ENCODE results near the gene JMJD1C.

JMJD1C gene

DNA sequence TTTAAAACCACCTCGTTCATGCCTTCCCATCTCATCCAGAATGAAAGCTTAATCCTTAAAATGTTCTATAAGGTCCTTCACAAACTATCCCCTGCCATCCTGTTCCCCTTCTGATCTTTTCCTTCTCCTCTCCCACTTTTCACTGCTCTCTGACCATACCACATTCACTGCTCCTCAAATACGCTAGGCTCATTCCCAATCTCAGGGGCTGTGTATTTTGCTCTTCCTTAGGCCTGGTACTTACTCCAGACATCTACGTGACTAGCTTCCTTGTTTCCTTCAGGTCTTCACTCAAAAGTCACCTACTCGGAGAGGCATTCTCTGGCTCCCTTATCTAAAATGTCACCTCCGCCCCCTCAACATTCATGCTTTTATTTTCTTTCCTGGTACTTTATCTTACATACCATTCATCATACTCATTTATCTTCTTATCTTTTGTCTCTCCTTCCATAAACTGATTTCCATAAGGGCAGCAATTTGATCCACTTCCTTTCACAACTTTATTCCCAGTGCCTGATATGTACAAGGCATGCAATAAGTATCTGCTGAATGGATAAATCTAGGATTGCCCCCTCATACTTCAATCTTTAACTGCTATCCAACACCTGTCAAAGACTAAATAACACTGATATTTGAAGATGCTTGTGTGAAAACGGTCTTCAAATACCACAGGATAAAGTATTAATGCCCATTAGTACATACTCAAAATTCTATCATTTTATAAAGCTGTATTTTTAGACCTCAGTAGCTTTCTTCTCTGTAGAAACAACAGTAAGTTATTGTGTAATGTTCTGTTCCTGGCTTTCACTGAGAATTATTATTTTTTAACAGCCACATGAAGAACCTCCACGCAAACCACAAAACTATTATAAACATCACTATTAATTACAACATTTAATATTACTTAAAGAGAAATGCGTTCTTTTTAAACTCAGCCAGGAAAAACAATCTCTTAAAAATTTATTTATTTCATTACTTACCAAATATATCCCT lies 27.0 kb downstream of the JMJD1C start:
- DNase-seq (ENCODE audit: extremely low read depth, insufficient read length) = no peak
- Histone ChIP-seq H3K27me3 (replicated peaks; ENCODE audit: control insufficient read depth, insufficient read depth, low read length) (no peaks in the 10 kb centered on the region), H3K36me3 (ENCODE audit: control insufficient read depth, insufficient read depth, low read length) (no peaks in the 10 kb centered on the region), H3K4me3 (replicated peaks; ENCODE audit: low read depth, low read length) (no peak overlapping the region)
- TF ChIP-seq, protein P1, sequence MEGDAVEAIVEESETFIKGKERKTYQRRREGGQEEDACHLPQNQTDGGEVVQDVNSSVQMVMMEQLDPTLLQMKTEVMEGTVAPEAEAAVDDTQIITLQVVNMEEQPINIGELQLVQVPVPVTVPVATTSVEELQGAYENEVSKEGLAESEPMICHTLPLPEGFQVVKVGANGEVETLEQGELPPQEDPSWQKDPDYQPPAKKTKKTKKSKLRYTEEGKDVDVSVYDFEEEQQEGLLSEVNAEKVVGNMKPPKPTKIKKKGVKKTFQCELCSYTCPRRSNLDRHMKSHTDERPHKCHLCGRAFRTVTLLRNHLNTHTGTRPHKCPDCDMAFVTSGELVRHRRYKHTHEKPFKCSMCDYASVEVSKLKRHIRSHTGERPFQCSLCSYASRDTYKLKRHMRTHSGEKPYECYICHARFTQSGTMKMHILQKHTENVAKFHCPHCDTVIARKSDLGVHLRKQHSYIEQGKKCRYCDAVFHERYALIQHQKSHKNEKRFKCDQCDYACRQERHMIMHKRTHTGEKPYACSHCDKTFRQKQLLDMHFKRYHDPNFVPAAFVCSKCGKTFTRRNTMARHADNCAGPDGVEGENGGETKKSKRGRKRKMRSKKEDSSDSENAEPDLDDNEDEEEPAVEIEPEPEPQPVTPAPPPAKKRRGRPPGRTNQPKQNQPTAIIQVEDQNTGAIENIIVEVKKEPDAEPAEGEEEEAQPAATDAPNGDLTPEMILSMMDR (IDR thresholded peaks at IDR 0.05; ENCODE audit: insufficient read depth, low read length, poor library complexity, severe bottlenecking) = no peak

DNA sequence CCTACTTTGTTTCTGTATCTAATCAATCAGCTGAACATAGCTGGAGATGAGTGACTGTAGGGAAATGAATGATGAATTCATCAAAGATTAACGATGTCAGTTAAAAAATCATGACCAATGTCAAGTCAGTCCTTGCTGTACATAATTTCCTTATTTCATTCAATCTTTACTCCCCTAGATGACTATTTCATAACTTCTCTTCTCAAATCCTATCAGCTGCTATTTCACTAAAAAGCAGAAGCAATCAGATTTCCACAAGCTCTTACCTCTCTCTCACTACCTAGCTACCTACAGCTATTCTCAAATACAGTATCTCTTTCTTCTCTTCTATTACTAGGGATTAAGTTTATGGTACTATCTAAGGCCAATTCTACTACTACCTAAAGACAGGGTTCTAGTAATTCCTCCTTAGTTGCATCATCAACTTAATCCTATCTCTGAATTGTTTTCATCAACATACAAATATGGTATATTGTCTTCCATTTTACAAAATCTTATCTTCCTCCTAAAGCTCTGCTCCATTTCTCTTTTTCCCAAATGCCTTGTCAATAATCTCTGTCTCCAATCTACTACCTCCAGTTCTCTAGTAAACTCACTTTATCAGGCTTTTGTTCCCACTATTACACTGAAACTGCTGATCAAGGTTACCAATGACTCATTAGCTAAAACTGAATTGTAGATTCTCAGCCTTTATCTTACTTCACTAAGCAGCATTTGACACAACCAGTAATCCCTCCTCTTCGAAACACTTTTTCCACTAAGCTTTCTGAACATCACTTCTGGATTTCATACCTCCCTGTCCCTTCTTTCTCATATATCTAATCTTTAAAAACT lies 28.4 kb downstream of the JMJD1C start:
- TF ChIP-seq, protein P1 (IDR thresholded peaks at IDR 0.05; ENCODE audit: insufficient read depth, low read length, poor library complexity, severe bottlenecking) = no peak

DNA sequence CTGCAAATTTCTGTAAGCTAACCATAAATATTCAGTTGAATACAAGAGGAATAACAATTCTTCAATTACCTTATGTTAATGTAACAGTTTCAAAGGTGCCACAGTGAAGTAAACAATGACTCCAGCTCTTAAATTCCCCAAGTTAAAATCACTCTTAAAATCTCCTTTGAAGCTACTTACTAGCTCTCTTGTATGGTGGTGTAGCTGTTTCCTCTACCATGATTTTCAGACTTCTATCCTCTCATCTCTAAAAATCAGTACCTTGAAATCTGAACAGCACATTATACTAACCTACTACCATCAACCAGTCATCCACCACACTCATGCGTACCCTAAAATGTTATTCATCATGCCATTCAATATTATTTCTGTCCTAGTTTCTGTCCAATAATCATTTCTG lies 29.6 kb downstream of the JMJD1C start:
- Histone ChIP-seq H3K4me3 (replicated peaks; ENCODE audit: low read depth, low read length) (no peak overlapping the region), H3K36me3 (ENCODE audit: control insufficient read depth, insufficient read depth, low read length) (no peaks in the 10 kb centered on the region), H3K27me3 (replicated peaks; ENCODE audit: control insufficient read depth, insufficient read depth, low read length) (no peaks in the 10 kb centered on the region)
- TF ChIP-seq, protein P1 (IDR thresholded peaks at IDR 0.05; ENCODE audit: insufficient read depth, low read length, poor library complexity, severe bottlenecking) = no peak
- DNase-seq (ENCODE audit: extremely low read depth, insufficient read length) = no peak

More for the DNA sequence above, 28.4 kb downstream of the JMJD1C start:
- Histone ChIP-seq H3K36me3 (ENCODE audit: control insufficient read depth, insufficient read depth, low read length) (no peaks in the 10 kb centered on the region), H3K4me3 (replicated peaks; ENCODE audit: low read depth, low read length) (no peak overlapping the region), H3K27me3 (replicated peaks; ENCODE audit: control insufficient read depth, insufficient read depth, low read length) (no peaks in the 10 kb centered on the region)
- no peak for DNase-seq (ENCODE audit: extremely low read depth, insufficient read length)

- no peak overlapping the region for H3K4me3 ChIP-seq (replicated peaks; ENCODE audit: low read depth, low read length)
- TF ChIP-seq, protein P1 (IDR thresholded peaks at IDR 0.05; ENCODE audit: insufficient read depth, low read length, poor library complexity, severe bottlenecking) = no peak
- no peak for DNase-seq (ENCODE audit: extremely low read depth, insufficient read length)
- no peaks in the 10 kb centered on the region for H3K27me3 ChIP-seq (replicated peaks; ENCODE audit: control insufficient read depth, insufficient read depth, low read length)
- H3K36me3 ChIP-seq (ENCODE audit: control insufficient read depth, insufficient read depth, low read length) = no peaks in the 10 kb centered on the region
These were observed 30.6 kb downstream of the JMJD1C start for GRCh38 chr10:63434866-63435854.
